Measurements from ENCODE around the gene PDS5B. TPM values are rescaled to one million over a fixed set of nuclear protein-coding genes. Genes with fewer than 3 reads are reported as not detected.

PDS5B gene
- total and polyA plus RNA-seq, 2 experiments from 2014 or later, result 43.9 to 46.5 TPM

- Mint-ChIP-seq H3K4me3 (no peak overlapping the region), H3K9me3 (no peaks in the 10 kb centered on the region), H3K27ac (no peak overlapping the region), H3K36me3 (ENCODE audit: low read depth) (no peaks in the 10 kb centered on the region; the same call in 1 of the 3 replicates), H3K27me3 (ENCODE audit: insufficient read depth, low read depth, poor library complexity) (peaks cover 1% of the 10 kb centered on the region), H3K4me1 (no peaks in the 10 kb centered on the region)
- H3K9me2 ChIP-seq (ENCODE audit: insufficient read depth), result no peaks in the 10 kb centered on the region
- no peaks in the 10 kb centered on the region for H3K79me2 ChIP-seq (replicated peaks; ENCODE audit: insufficient read depth)
- H3K4me1 ChIP-seq (ENCODE audit: insufficient read depth), result no peaks in the 10 kb centered on the region
- no peaks in the 10 kb centered on the region for H3K36me3 ChIP-seq (ENCODE audit: insufficient read depth)
- no peak overlapping the region for H3K4me2 ChIP-seq
- no peaks in the 10 kb centered on the region for H3F3A ChIP-seq (replicated peaks; ENCODE audit: low read depth)
- no peak overlapping the region for H3K27ac ChIP-seq (ENCODE audit: low read depth)
- H4K20me1 ChIP-seq (replicated peaks; ENCODE audit: insufficient read depth), result no peaks in the 10 kb centered on the region
- H3K27me3 ChIP-seq (ENCODE audit: insufficient read depth), result no peaks in the 10 kb centered on the region
- H3K4me3 ChIP-seq, result no peak overlapping the region
- TF ChIP-seq ZNF462 (CRISPR knock-in tag; IDR thresholded peaks at IDR 0.05), result no peak
- TF ChIP-seq JUNB (IDR thresholded peaks at IDR 0.05; ENCODE audit: unreplicated experiment), result no peak
- TF ChIP-seq ETS1 (IDR thresholded peaks at IDR 0.05), result no peak
- TF ChIP-seq REST (IDR thresholded peaks at IDR 0.05; ENCODE audit: unreplicated experiment), result no peak
- no peak for TF ChIP-seq POLR2AphosphoS5 (IDR thresholded peaks at IDR 0.05; ENCODE audit: low read depth)
- no peak for TF ChIP-seq STAT1 (IDR thresholded peaks at IDR 0.05; ENCODE audit: unreplicated experiment)
- no peak for TF ChIP-seq CREB1 (CRISPR knock-in tag; IDR thresholded peaks at IDR 0.05; ENCODE audit: low read depth)
- TF ChIP-seq ZNF331 (CRISPR knock-in tag; IDR thresholded peaks at IDR 0.05; ENCODE audit: low read depth), result no peak
- no peak for TF ChIP-seq CTCF (conservative IDR thresholded peaks at IDR 0.05; ENCODE audit: low read depth in 2 of 2)
- no peak for TF ChIP-seq EZH2phosphoT487 (IDR thresholded peaks at IDR 0.05; ENCODE audit: unreplicated experiment)
- no peak for TF ChIP-seq EZH2 (IDR thresholded peaks at IDR 0.05; ENCODE audit: low read depth, unreplicated experiment)
- no peak for TF ChIP-seq NANOG (IDR thresholded peaks at IDR 0.05; ENCODE audit: borderline replicate concordance)
- no peak for TF ChIP-seq ZNF114 (CRISPR knock-in tag; IDR thresholded peaks at IDR 0.05)
- no peak overlapping the region for H2AFZ ChIP-seq
- DNase-seq (ENCODE audit: low spot score) (no peak), ATAC-seq (no peak)
Measured at GRCh38 chr13:32737679-32738078, 151.4 kb downstream of the PDS5B start.

All from GM23338 (cell line).